GM21825 (cell line): ENCODE data around the gene PRDX3.

Experiments used
- ATAC-seq: cut with Tn5 transposase; IDR thresholded peaks from one replicate; pipeline ENCODE4 v1.9.1; 2021; ENCODE audit warnings: mild to moderate bottlenecking, moderate library complexity; ENCODE audit not compliant: unreplicated experiment

Gene PRDX3

GRCh38 chr10:119131512-119132240 is 46.9 kb downstream of the PRDX3 start:
- ATAC-seq = peak; percentile 68

- no peak for ATAC-seq
These were observed 48.9 kb downstream of the PRDX3 start for GRCh38 chr10:119129721-119130120.

- no peak for ATAC-seq
These were observed 52.7 kb downstream of the PRDX3 start for GRCh38 chr10:119125942-119126341.

- no peak for ATAC-seq
These were observed 57.7 kb downstream of the PRDX3 start for GRCh38 chr10:119120875-119121274.

GRCh38 chr10:119120413-119120867 is 58.2 kb downstream of the PRDX3 start:
- ATAC-seq = peak; percentile 91

- ATAC-seq = no peak
These were observed 59.2 kb downstream of the PRDX3 start for GRCh38 chr10:119119400-119119799.

GRCh38 chr10:119118231-119118630 is 60.4 kb downstream of the PRDX3 start:
- ATAC-seq = no peak
